Measurements from ENCODE around the gene SEMA3B.
A peak's percentile ranks its signal among the peaks of the same experiment; 100 is the strongest.

Gene SEMA3B

DNA sequence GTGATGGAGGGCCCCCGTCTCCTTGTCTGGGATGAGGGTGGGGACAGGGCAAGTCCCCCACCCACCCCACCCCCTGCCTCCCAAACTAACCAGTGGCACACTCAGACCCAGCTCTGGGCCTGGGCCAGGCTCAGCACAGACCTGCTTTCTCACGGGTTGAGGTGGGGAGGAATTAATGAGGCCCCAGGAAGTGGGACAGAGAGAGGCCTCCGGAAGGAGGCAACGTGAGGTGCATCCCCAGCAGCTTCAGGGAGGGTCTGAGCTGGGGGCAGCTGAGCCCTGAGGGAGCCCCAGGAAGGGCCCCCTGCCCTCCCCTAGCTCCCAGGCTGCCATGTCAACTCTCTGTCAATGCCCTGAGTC is 47.9 kb upstream of the SEMA3B start:
- no peak overlapping the region for H3K4me3 ChIP-seq (ENCODE audit: low read length)
- no peaks in the 10 kb centered on the region for H3K9me2 ChIP-seq (replicated peaks; ENCODE audit: insufficient read depth, low read length)
- H2AFZ ChIP-seq (ENCODE audit: low read length), result no peak overlapping the region
- peaks cover 67% of the 10 kb centered on the region for H3K27me3 ChIP-seq (replicated peaks; ENCODE audit: insufficient read depth, low read length)
- H3K9me3 ChIP-seq (replicated peaks; ENCODE audit: insufficient read depth, low read length), result no peaks in the 10 kb centered on the region
- H3K4me1 ChIP-seq (ENCODE audit: low read length), result no peaks in the 10 kb centered on the region
- no peaks in the 10 kb centered on the region for H4K20me1 ChIP-seq (ENCODE audit: insufficient read depth, low read length)
- no peak overlapping the region for H3K27ac ChIP-seq (ENCODE audit: low read length)
- no peak overlapping the region for H3K9ac ChIP-seq (ENCODE audit: low read length)
- no peak overlapping the region for H3K4me2 ChIP-seq (ENCODE audit: low read depth, low read length)
- no peaks in the 10 kb centered on the region for H3F3A ChIP-seq (ENCODE audit: insufficient read depth, low read length)
- H3K36me3 ChIP-seq (replicated peaks; ENCODE audit: insufficient read depth, low read length), result no peaks in the 10 kb centered on the region
- H3K79me2 ChIP-seq (ENCODE audit: low read length), result no peaks in the 10 kb centered on the region
- DNase-seq, result no peak
- TF ChIP-seq CTCF (IDR thresholded peaks at IDR 0.05; ENCODE audit: low read length), result no peak
- no peak for TF ChIP-seq EZH2phosphoT487 (IDR thresholded peaks at IDR 0.05; ENCODE audit: low read length)
- no peak for TF ChIP-seq EZH2 (optimal IDR thresholded peaks at IDR 0.05; ENCODE audit: low read depth, low read length)

DNA sequence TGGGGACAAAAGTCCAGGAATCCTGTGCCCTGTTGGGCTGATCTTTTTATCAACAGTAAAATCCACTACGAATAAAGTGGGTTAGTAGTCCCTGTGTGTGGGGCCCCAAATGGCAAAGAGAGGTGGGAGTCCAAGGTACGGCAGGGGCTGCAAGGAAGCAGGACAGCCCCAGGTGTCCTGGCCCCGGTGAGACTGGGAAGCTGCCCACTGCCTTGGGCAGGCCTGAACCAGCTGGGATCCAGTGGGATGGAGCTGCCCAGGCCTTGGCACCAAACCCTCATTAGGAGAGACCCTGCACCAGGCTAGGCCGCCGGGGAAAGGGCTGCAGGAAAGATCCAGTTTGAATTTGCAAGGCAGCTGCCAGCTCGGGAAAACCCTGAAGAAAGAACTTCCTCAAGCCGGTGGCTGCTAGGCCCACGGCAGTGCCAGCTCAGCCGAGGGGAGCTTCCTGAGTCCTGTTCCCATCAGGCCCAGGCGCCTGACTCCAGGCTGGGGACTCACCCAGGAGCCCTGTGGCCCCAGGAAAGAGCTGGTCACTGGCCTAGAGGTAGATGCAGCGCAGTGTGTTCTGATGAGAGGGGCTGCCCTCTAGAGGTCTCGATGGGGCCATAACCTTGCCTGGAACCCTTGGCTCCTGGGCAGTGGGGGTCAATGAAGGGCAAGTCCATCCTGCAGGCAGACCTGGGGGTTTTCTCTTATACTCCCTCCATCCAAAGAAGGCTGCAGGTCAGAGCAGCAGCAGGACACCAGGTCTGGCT is 47.4 kb upstream of the SEMA3B start:
- TF ChIP-seq EZH2phosphoT487 (IDR thresholded peaks at IDR 0.05; ENCODE audit: low read length) (no peak), CTCF (IDR thresholded peaks at IDR 0.05; ENCODE audit: low read length) (peak; percentile 9; the same call in 1 of the 2 replicates), EZH2 (optimal IDR thresholded peaks at IDR 0.05; ENCODE audit: low read depth, low read length) (no peak)
- Histone ChIP-seq H3K9ac (ENCODE audit: low read length) (no peak overlapping the region), H4K20me1 (ENCODE audit: insufficient read depth, low read length) (no peaks in the 10 kb centered on the region), H3K4me1 (ENCODE audit: low read length) (no peaks in the 10 kb centered on the region), H3K27ac (ENCODE audit: low read length) (no peak overlapping the region), H3K79me2 (ENCODE audit: low read length) (no peaks in the 10 kb centered on the region), H3K4me2 (ENCODE audit: low read depth, low read length) (no peak overlapping the region), H3F3A (ENCODE audit: insufficient read depth, low read length) (no peaks in the 10 kb centered on the region), H3K36me3 (replicated peaks; ENCODE audit: insufficient read depth, low read length) (no peaks in the 10 kb centered on the region), H3K27me3 (replicated peaks; ENCODE audit: insufficient read depth, low read length) (peaks cover 61% of the 10 kb centered on the region), H3K9me3 (replicated peaks; ENCODE audit: insufficient read depth, low read length) (no peaks in the 10 kb centered on the region), H3K9me2 (replicated peaks; ENCODE audit: insufficient read depth, low read length) (no peaks in the 10 kb centered on the region), H3K4me3 (ENCODE audit: low read length) (no peak overlapping the region), H2AFZ (ENCODE audit: low read length) (no peak overlapping the region)
- DNase-seq, result no peak

- H3K4me2 ChIP-seq (ENCODE audit: low read depth, low read length), result no peak overlapping the region
- no peak overlapping the region for H3K9ac ChIP-seq (ENCODE audit: low read length)
- H3K27ac ChIP-seq (ENCODE audit: low read length), result no peak overlapping the region
- peaks cover 57% of the 10 kb centered on the region for H3K27me3 ChIP-seq (replicated peaks; ENCODE audit: insufficient read depth, low read length)
- no peaks in the 10 kb centered on the region for H3K79me2 ChIP-seq (ENCODE audit: low read length)
- H4K20me1 ChIP-seq (ENCODE audit: insufficient read depth, low read length), result no peaks in the 10 kb centered on the region
- H2AFZ ChIP-seq (ENCODE audit: low read length), result no peak overlapping the region
- TF ChIP-seq EZH2phosphoT487 (IDR thresholded peaks at IDR 0.05; ENCODE audit: low read length), result no peak
- no peak overlapping the region for H3K4me3 ChIP-seq (ENCODE audit: low read length)
- DNase-seq, result no peak
- peaks cover 5% of the 10 kb centered on the region; the same call in 1 of the 2 replicates for H3F3A ChIP-seq (ENCODE audit: insufficient read depth, low read length)
- H3K9me3 ChIP-seq (replicated peaks; ENCODE audit: insufficient read depth, low read length), result no peaks in the 10 kb centered on the region
- H3K36me3 ChIP-seq (replicated peaks; ENCODE audit: insufficient read depth, low read length), result no peaks in the 10 kb centered on the region
- no peaks in the 10 kb centered on the region for H3K9me2 ChIP-seq (replicated peaks; ENCODE audit: insufficient read depth, low read length)
- 0 out of 2 replicates have a peak, but pooled peaks cover 2% of the 10 kb centered on the region for H3K4me1 ChIP-seq (ENCODE audit: low read length)
These were observed 46.8 kb upstream of the SEMA3B start for GRCh38 chr3:50222169-50222528.

DNA sequence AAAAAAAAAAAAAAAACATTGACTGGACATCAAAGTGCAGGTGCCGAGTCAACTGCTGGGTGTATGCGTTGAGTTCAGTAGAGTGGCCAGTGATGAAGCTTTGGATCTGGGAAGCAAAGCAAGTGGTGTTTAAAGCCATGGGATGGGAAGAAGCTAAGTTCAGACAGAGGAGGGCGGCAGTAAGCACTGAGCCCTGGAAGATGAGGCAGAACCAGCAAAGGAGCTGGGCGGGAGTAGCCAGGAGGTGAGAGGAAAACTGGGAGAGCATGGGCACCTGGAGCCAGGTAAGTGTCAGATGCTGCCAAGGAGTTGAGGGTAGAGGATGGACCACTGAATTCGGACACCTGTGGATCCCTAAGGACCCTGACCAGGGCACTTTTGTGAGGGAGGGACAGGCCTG is 44.3 kb upstream of the SEMA3B start:
- Histone ChIP-seq H3K4me2 (ENCODE audit: low read depth, low read length) (no peak overlapping the region), H3K36me3 (replicated peaks; ENCODE audit: insufficient read depth, low read length) (no peaks in the 10 kb centered on the region), H3F3A (ENCODE audit: insufficient read depth, low read length) (peaks cover 5% of the 10 kb centered on the region; the same call in 1 of the 2 replicates), H4K20me1 (ENCODE audit: insufficient read depth, low read length) (no peaks in the 10 kb centered on the region), H3K4me1 (ENCODE audit: low read length) (peaks cover 8% of the 10 kb centered on the region), H2AFZ (ENCODE audit: low read length) (no peak overlapping the region), H3K27ac (ENCODE audit: low read length) (no peak overlapping the region), H3K9me3 (replicated peaks; ENCODE audit: insufficient read depth, low read length) (no peaks in the 10 kb centered on the region), H3K79me2 (ENCODE audit: low read length) (0 out of 2 replicates have a peak, but pooled peaks cover 9% of the 10 kb centered on the region), H3K4me3 (ENCODE audit: low read length) (no peak overlapping the region), H3K9ac (ENCODE audit: low read length) (no peak overlapping the region), H3K9me2 (replicated peaks; ENCODE audit: insufficient read depth, low read length) (no peaks in the 10 kb centered on the region), H3K27me3 (replicated peaks; ENCODE audit: insufficient read depth, low read length) (peaks cover 32% of the 10 kb centered on the region)
- TF ChIP-seq CTCF (IDR thresholded peaks at IDR 0.05; ENCODE audit: low read length) (no peak), EZH2phosphoT487 (IDR thresholded peaks at IDR 0.05; ENCODE audit: low read length) (no peak), EZH2 (optimal IDR thresholded peaks at IDR 0.05; ENCODE audit: low read depth, low read length) (no peak)
- no peak for DNase-seq
